GM21529 (cell line): ENCODE measurements around the gene TIGD4.
"Not testable (repeated sequence)": the region's sequence is repeated elsewhere in the genome, so short reads cannot be mapped to it uniquely, and the experiment has no call there.

Source experiments
- ATAC-seq: cut with Tn5 transposase; IDR thresholded peaks from one replicate; pipeline ENCODE4 v1.9.1; 2021; ENCODE audit not compliant: unreplicated experiment

TIGD4 gene

DNA sequence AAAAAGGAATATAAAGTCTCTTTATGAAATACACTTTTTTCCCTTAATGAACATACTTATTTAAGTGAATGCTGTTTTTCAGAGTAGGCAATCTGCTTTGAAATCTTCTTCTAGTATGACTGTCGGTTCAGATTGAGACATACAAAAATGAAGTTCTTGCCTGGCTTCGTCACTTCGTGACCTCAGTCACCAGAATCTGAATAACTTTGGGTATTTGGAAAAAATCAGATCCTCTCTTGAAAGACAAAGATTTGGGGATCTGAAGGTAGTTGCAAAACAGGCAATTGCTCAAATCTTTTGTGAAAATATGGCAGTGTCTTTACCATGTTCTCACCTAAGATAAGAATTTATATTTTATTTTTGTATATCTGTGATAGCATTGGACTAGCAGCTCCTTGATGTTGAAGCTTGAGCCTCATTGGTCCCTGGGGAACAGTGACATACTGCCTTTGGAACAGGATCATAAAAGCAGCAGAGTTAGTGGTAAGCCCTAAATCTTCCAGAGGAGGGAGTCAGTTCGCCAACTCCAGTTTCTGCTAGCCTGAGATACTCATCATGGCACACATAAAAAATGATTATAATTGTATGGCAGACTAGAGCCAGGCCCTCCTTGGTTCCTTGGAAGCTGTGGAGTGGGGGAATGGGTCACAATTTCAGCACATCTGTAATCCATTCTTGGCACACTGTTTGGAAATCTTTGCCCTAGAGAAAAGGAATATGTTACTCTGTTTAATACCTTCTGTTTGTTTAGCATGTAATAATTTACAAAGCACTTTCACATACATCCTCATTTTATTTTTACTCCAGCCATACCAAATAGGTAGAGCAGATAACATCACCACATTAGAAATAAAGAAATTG is 5.2 kb upstream of the TIGD4 start:
- ATAC-seq = no peak

DNA sequence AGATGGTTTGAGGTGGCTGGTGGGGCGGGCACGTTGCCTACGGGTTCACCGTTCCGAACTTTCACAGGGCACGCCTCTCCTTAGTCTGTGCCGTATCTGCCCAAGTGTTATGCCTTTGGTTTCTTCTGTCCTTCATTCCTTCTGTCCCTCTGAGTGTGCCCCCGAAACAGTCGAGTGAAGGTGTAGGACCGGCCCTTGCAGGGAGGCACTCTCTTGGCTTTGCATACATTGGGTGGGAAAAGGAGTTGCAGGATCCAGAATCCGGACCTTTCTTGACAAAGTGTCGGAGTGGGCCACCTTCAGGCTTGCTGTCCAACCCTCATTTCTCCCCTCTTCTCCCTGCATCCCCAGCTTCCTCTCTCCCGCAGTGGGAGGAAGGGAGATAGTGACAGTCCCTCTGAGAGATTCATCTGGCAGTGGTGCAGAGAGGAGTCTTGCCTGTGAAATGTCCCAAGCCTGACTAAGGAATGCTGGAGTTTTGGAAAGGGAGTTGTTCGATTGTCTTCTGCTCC is 793 bp upstream of the TIGD4 start:
- ATAC-seq = no peak

DNA sequence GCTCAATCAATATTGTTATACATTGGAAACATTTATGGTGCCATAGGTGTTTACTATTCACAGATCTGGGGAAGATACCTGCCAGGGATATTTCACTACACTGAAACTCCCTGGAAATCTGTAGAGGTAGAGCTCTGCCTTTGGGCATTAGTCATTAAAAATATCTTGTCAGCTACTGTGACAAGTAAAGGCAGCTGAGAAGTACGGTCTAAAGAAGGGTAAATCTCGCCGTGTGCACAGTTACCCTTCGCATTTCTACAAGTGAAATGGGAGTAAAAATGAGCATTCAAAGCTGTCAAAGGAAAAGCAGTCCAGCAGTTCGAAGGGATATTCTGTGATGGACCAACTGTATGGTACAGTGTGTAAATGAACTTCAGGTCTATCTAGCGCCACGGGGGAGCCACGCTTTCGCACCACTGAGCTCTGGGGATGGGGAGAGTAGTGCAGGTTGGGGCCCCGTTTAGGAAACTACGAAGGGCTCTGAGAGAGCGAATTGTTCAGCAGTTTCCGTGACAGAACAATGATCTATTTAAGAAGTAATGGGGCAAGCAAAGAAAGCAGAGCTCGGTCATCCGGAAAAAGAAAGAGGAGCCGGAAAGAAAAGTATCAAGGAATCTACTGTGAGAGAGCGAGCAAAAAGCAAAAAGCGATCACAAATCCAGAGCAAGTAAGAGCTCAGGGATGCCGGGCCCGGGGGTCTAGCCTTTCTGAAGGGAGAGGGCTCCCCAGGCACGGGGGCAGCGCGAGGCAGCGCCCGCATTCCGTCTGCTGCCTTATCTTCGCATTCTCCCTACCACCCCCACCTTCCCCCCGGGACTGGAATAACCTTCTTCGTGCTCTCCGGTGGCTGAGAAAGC is 646 bp downstream of the TIGD4 start:
- ATAC-seq = peak; percentile 26

DNA sequence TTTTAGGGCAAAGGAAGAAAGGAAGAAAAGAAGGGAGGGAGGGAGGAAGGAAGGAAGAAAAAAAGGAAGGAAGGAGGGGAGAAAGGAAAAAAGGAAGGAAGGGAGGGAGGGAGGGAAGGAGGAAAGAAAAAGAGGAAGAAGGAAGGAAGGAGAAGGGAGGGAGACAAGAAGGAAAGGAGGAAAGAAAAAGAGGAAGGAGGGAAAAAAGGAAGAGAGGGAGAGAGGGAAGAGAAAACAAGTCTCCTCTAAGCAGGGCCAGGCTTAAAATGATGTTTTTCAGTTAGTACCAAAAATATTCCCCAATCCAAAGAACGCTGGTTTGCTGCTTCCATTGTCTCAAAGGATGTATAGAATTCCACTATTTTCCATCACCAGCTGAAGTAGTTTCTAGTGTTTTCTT is 2.0 kb downstream of the TIGD4 start:
- no peak for ATAC-seq

DNA sequence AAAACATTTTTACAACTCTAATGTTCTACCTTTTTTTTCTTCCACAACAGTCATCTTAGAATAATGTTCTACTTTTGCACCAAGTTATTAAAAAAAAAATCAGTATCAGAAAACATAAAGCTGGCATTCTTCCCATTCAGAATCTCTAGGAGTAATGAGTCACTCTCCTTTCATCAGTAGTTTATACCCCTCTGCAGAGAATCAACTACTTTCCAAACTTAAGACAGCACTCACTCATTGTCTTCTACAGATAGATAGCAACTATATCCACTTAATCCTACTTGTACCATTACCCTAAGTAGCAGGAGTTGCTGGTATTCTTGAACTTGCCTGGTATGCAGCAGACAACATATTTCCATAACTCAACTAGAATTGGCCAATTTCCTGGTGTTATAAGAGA is 3.2 kb downstream of the TIGD4 start:
- ATAC-seq = no peak

DNA sequence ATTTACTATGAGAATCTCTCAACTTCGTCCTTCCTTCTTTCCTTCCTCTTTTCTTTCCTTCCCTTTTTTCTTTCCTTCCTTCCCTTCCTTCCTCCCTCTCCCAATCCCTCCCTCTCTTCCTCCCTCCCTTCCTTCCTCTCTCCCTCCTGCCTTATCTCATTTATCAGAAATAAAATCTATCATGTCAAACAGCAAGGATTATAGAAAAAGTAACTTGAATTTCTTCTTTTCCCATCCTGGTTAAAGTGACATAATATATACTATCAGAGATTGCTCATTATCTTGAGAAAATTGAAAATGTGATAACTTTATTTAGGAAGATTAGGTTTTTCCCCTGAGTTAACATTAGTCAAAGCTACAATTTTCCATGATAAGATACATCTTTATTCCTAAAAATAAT is 5.6 kb downstream of the TIGD4 start:
- no peak for ATAC-seq

DNA sequence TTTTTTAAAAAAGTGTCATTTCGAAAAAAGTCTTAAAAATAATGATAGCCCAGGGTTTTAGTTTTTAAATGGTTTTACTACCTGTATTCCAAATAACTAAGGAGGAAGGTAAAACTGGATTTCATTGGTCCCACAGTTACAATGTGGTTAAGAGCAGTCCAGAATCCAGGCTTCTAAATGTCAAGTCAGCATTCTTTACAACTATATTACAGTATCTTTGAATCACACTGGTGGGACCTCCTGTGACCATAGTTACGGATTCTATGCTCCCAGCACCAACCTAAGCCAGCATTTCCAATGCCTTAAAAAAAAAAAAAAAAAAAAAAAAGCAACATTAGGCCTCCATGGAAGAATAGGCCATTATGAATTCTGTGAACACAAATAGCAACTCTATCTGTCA is 6.2 kb downstream of the TIGD4 start:
- ATAC-seq = no peak

DNA sequence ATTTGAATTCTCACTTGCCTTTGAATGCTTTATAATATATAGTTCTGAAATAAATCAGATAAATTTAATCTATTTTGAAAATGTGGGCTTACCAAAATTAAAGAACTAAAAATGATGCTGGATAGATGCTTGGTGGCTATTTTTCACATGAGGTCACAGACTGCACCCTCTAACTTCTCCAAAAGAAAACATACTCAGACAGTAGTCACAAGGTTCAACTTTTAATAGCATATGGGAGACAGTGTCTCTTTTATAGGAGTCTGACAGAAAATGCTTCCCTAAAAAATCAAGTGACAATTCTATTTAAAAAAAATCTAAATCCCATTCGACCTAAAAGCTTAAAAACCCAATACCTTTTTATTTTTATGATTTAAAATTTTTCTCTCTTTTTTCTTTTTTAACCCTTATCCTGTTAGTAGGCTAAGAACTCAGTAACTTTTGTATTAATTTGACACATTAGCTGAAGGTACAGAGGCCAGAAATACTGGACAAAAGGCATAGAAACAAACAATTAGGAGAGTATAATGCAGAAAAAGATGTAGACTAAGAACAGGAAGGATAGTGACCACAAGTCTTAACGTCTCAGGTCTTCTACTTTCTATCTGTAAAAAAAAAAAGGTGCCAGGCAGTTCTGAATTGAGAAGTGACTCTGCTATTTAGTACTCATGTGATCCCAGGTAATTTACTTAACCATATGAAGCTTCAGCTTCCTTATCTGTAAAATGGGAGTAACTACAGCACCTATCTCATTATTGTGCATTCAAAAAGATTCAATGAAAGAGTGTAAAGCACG is 7.6 kb downstream of the TIGD4 start:
- ATAC-seq = peak; percentile 90

DNA sequence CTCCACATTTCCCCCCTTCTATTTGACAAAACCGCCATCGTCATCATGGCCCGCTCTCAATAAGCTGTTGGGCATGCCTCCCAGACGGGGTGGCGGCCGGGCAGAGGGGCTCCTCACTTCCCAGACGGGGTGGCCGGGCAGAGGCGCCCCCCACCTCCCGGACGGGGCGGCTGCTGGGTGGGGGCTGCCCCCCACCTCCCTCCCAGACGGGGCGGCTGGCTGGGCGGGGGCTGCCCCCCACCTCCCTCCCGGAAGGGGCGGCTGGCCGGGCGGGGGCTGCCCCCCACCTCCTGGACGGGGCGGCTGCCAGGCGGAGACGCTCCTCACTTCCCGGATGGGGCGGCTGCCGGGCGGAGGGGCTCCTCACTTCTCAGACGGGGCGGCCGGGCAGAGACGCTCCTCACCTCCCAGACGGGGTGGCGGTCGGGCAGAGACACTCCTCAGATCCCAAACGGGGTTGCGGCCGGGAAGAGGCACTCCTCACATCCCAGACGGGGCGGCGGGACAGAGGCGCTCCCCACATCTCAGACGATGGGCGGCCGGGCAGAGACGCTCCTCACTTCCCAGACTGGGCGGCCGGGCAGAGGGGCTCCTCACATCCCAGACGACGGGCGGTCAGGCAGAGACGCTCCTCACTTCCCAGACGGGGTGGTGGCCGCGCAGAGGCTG is 14.3 kb downstream of the TIGD4 start:
- ATAC-seq = not testable (repeated sequence)

DNA sequence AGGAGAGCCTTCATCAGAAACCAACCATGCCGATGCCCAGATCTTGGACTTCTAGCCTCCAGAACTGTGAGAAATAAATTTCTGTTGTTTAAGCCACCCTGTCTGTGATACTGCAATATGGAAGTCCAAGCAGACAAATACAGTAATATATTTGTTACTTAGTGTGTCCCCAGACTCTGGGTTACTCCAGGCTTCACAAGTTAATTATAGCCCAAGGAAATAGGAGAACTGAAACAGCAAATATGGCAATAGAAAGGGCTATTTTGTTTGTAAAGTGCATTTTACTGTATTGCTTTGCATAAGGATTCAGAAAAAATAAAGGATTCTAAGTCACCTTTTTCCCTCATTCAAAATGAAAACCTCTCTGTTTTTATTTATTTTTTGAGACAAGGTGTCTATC is 15.7 kb downstream of the TIGD4 start:
- no peak for ATAC-seq

DNA sequence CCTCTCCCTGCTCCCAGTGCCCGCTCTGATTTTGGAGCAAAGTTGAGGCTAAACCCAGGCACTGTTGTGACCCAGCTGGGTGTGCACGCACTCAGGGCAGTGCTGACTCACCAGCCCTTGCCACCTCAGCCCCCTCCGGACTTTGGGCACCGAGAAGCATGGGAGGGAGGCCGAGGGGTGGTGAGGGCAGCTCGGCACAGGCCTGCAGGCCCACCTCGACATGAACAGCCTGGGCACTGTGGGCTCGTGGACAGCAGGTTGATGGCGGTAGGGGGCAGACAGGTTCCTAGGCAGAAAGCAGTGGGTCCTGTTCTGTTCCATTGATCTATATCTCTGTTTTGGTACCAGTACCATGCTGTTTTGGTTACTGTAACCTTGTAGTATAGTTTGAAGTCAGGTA is 30.9 kb downstream of the TIGD4 start:
- ATAC-seq = no peak

DNA sequence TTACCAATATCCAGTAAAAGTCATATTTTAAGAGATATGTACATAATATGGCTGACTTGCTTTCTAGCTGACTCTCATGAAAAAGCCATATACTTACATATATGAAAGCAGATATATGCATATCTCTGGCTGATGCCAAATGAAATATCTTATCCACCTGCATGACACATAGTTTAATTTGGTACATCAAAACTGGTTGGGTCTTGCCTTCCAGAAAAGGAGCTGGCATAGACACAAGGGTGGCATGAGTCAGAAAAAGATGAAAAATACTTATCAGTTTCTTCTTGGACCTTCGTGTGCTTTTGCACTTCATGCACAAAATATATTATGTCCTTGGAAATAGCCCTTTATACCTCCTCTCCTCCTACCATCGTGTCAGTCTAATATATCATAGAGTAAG is 32.1 kb downstream of the TIGD4 start:
- no peak for ATAC-seq

DNA sequence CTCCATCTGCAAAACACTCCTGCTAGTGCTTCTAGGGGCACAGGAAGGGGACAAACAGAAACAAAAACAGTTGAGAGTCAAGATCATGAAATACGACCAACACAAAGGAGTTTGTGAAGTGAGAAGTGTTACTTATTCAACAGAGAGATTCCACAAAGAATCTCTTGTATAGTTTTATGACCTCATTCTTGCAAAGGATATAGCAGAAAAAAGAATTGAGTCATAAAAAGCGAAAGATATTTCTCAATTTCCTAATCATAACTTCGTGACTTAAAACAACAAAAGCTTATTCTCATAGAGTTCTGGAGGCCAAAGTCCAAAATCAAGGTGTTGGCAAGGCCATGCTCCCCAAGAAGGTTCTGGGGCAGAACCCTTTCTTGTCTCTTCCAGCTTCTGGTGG is 40.7 kb downstream of the TIGD4 start:
- no peak for ATAC-seq

DNA sequence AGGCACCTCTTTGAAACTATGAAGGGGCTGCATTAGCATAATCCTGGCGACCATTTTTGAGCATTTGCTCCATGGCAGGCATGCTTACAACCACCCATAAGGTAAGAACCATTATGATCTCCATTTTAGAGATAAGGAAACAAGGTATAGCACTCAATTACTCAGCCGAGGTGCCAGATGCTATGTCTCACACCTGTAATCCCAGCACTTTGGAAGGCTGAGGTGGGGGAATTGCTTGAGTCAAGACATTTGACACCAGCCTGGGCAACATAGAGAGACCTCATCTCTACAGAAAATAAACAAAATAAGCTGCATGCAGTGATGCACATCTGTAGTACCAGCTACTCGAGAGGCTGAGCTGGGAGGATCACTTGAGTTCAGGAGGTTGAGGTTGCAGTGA is 43.6 kb downstream of the TIGD4 start:
- no peak for ATAC-seq

DNA sequence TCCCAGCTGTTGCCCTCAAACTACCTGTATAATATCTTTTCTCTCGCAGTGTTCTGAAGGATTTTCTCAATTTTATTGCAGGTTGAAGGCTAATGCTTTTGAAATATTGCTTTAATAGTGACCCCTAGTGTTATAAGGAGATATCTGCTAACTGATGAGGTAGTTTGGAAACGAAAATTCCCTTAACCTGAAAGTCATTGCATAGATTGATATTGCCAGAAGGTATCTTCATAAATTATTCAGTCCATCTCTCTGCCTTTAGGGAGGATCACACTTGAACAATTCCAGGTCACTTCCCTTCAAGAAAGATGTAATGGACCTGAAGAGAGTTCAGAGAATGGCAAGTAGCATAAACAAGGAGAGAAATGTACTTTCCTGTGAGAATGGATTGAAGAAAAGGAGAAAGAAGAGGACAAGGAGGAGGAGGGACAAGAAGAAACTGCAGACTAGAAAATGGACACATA is 44.1 kb downstream of the TIGD4 start:
- no peak for ATAC-seq

DNA sequence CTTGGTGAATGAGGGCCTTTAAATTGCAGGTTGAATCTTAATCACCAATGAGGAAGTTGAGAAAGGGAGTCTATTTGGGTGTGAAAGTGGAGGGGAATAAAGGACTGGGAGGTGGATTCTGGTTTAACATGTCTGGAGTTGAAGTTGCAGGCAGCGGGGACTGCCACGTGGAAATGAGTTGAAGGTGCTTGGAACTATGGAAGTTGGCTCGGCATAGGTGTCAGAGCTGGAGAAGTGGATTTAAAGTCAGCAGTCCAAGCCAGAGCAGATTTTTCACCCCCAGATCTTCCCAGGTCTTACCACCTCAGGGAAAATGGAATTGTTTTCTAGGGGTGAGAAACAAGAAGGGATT is 44.9 kb downstream of the TIGD4 start:
- ATAC-seq = no peak

DNA sequence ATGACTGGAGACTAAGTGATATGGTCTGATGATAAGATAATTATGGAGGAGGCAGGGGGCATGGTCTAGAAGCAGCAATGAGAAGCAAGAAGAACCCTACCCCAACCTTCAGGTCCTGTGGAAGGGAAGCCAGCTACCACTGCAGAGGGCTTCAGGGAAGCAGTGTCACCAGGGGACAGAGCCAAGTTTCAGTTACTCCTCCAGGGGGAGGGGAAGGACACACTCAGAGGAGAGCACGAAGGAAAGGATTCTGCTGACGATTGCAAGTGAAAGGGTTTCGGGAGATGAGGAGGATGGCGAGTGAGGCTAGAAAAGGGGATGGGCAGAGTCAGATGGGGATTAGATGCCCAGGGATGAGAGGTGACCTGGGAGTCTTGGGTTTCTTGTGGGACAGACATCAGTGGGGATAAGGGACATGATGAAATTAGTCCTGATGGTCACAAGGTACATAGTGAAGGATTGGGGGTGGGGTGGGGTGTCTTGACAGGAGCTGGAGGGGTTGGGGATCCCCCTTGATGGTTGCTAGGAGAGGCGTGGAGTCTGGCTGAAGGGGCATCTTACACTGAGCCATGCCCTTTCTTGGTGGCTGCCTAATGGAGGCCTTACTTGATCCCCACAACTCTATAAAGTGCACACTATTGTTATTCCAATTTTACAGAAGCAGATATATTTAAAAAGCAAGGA is 45.4 kb downstream of the TIGD4 start:
- ATAC-seq = no peak

DNA sequence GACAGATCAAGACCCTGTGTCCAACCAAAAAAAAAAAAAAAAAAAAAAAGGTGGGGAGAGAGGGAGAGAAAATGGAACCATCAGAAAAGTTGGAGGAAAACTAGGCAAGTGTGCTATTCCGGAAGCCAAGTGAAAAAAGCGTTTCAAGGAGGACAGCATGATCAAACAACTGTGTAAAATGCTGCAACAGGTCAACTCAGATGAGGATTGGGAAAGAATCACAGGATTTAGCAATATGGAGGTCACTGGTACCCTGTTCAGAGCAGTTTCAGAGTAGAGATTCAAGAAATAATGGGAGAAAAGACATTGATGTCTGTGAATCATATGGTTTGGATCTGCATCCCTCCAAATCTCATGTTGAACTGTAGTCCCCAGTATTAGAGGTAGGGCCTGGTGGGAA is 47.5 kb downstream of the TIGD4 start:
- no peak for ATAC-seq

DNA sequence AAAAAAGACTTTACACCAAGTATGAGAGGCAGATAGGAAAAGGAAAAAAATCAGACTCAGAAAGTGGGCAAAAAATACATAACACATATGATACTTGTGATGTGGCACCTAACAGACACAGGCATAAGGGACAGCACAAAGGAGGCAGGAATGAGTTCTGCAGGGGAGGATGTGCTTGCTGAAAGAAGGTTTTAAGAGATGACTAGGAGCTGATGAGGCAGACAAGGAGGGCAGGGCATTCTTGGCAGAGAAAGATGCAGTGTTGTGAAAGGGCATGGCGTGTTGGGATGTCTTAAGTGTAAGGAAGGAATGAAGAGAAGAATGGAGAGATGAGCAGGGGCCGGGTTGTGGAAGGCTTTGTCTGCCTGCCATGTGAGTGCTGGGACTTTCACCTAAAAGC is 50.1 kb downstream of the TIGD4 start:
- no peak for ATAC-seq

DNA sequence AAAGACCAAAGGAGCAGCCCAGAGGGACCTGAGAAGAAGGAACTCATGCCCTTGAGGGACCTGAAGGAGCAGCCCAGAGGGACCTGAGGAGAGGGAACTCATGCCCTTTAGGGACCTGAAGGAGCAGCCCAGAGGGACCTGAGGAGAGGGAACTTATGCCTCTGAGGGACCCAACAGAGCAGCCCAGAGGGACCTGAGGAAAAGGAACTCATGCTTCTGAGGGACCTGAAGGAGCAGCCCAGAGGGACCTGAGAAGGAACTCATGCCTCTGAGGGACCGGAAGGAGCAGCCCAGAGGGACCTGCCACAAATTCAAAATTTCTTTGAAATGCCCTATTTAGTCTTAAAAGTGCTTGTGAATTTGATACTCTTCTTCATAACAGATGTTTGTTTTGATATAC is 51.2 kb downstream of the TIGD4 start:
- no peak for ATAC-seq
